D341Med (cell line): ENCODE results near the gene AMELX.

Experiments used
- DNase-seq: peaks from one replicate; pipeline ENCODE4 v3.0.0; 2012; ENCODE audit warnings: low spot score

The AMELX gene

DNA sequence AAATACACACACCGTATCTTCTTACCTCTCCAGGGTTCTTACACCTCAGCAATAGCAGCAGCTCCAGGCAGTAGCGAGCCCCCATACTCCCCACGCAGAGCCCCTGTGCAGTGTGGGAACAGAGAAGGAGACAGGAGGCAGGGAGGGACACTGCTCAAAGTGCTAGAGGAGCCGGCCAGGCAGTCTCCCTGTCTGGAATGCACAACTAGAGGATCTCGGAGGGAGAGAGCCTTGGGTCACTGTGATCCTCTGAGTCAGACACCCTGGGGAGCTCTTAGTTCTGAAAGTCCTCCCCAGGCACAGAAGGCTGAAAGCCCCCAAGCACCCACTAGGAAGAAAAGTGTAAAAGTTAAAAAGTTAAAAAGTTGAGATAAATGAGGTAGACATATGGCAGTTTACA lies 16.0 kb downstream of the AMELX start:
- DNase-seq, result no peak

DNA sequence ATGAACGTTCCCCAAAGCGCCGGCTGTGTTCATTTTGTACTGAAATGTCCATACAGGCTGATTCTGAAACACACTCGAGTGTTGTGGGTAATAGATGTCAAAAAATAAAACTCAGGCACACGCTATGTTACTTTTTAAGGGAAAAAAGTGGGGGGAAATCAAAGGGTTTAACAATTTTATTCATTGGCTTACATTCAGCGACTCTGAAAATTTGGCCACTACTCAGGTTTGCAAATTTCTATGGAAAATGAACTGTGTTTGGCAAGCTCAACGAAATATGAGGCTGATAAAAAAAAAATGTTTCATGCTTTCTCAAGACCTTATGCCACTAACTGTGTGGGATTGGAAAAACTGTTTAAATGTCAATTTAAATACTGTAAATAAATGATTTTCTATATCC lies 18.5 kb downstream of the AMELX start:
- DNase-seq, result no peak

DNA sequence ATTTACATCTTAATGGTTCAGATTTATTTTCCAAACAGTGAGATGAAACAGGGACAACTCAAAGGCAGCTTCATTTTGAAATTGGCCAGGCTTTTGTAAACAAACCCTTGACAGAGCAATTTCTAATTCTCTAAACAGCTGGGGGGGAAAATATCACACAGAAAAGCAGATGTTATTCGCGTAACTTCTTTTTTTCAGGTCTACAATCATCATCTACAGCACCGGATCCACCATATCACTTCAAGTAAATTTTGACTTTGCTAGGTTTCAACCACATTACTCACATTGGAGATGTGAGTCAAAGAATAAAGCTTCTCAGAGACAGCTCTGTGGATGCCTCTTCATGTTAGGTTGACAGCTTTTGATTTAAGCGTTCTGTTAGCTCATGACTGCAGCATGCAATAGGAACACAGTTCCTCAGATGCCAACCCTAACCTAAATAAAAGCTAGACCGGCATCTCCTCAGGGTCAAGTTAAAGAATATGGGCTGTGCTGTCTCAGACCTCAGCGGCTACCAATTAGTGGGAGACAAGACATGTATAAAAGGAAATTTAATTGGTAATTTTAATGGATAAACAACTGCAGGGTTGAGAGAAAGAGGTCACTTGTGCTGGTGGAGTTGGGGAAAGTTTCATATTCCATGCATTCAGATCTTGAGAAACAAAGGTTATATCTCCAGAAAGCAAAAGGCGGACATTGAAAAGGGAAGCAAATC lies 26.8 kb downstream of the AMELX start:
- DNase-seq, result no peak

DNA sequence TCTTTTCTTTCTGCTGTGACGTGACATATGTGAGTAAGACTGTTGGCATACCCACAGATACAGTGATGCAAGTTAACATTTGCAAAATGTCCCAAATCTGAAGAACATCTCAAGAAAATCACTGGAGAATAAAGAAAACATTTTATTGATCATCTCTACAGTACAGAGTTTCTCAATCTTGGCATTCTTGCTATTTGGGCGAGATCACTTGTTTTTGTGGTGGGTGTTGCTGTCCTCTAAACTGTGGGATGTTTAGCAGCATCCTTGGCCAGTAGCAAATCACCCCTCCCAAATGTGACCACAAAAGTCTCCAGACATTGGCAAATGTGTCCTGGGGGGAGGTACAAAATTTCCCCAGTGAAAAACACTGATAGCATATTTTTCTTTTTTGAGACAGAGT lies 28.8 kb downstream of the AMELX start:
- DNase-seq, result no peak

DNA sequence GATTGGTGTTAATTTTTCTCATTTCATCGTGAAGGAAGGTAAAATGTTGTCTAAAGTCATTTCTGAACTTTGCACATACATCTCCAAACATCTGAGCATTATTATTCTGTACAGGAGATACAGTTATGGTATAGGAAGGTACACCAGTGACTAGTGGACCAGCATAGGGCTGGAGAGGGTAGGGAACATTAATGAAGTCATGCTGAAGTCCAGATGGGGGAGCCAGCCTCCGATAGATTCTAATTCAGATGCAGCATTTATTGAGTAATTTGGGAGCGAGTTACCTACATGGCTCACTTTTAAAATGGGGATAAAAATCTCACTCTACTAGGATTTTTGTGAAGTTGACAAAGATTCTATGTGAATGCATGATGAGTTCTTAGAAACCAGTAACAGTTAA lies 34.9 kb downstream of the AMELX start:
- DNase-seq, result no peak

DNA sequence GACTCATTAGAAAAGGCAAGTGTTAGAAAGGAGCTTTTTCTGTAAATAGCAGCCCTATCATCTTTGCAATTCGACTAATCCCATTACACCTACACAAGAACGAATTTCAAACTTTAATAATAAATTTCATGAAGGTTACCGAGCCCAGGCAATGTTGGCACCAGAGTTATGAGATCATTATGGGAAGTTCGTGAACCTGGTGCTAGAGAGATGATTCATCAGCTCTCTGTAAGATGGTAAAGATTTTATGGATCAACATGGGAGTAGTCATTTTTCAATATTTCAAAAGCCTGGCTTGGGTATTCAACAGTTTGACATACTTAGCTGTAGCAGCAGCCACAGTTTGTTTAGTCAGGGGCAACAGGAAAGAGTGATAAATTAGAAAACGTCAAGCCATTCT lies 35.8 kb downstream of the AMELX start:
- no peak for DNase-seq

DNA sequence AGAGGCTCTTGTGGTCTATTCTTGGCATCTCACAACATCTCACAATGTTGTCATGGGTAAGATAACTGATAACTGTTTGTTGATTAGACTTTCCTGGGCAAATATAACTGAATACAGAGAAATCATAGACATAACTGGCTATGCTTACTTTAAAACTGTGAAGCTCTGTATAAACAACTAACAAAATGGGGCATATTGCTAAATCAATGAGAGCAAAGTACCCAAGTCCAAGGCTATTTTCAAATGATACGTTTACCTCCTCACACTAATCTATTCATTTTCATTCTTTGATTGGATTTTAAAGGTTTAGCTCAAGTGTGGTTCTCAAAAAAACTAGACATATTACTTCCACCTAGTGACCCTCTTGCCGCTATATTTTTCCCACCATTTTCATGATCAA lies 38.6 kb downstream of the AMELX start:
- no peak for DNase-seq

DNA sequence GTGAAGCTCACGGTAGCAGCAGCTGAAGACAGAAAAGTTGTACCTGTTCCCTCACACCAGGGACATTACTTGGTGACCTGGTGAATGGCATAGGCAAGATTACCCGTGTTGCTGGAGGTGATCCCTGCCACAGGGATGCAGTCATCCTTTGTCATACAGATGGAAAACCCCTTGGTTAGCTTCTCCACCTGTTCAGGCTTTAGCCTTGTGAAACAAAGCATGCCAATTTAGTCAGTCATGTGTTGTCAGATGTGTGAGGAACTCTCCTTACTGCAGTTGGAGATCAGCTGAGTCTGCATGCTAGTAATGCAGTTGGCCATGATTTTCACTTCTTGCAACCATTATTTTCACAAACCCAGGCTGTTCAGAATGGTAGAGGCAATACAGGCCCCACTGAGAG lies 41.0 kb downstream of the AMELX start:
- no peak for DNase-seq

DNA sequence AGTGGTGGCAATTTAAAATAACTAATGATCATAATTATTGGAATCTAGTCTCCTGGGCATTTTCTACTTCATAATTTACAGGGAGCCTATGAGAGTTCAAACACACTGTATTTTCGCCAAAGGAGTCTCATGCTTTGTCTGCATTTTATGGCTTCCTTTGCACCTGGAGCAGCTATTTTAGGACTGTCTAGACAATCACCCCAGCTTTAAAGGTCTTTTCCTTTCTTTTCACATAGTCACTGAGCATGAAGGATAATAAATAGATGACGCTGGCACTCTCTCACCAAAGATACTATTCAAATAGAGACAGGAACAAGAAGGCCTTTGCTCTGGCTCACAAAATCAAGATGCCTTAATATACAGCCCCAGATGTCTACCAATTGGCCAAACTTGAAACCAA lies 43.0 kb downstream of the AMELX start:
- no peak for DNase-seq

DNA sequence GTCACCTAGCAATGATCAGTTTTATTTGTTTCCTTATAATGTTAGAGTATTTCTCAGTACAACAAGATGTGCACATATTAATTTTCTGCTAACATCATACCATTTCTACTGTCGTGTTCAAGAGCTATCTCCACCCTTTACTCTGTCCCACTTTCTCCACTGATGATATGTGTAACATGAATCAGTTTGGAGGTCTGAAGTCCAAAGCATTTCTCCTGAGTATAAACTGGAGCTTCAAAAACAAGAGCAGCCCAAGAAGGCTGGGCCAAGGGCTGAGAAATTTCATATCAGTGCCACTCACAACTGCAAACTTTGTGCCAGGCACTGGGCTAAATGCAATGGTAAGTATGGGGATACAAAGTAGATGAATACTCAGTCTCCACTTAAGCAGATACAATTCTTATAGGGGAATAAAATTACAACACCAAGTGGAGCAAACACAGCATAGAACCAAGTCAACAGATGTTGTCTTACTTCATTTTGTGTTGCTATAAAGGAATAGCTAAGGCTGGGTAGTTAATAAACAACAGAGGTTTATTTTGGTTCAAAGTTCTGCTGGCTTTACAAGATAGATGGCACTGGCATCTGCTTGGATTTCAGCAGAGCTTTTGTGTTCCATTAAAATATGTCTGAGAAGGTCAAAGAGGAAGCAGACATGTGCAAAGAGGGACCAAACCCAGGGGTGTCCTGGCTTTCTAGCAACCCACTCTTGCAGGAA lies 44.2 kb downstream of the AMELX start:
- no peak for DNase-seq

DNA sequence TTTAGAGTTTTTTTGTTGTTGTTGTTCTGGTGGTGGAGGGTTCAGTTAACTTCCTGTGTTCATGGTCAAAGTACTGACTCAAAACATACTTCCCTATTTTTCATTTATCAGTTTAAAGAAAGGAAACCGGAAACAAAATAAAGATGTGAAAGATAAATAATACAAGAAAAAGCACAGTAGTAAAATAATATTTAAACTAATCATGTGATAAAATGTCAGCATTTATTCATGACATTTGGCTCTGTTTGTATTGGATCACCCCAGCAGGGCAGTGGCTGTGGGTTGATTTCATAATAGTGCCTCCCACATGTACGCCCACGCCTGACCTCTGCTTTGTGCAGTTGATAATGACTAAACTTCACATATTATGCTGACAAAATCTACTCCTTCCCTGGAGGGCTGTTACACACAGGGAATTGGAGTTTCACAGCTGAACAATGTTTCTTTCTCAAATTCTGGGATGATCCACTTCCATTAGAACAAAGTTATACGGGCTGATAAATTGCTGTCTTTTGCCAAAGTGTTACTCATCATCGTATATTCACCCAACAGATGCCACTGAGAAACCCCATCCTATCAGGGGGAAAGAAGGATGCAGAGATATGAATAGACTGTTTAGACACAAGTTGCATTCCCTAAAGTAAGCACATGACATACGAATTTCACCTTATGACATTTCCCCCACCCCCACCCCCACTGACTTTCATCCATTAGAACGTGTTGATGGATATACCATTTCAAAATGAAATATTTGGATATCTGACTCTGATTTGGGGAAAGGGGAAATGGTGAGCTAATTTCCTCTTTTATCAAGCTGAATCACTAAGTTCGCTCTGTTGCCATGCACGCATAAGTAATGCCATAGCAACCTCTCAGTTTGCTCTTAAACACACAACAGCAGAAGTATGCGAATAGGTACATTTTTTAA lies 48.3 kb downstream of the AMELX start:
- DNase-seq, result no peak

DNA sequence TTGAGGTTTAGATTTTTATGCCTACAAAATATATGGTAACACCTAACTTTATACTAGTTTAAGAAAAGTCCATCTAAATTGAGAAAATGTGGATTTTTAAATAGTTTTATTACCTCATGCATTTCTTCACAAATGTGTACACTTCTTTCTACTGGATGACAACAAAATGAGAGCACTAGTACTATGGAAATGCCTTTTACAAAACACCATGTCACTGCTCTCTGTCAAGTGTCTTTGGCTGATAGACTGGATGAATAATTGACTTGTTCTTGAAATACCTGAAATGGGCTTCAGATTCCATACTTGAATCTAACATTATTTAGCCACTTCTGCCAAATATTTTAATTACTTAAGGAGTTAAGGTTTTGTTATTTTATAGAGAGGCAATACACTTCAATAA lies 49.5 kb downstream of the AMELX start:
- DNase-seq, result no peak

DNA sequence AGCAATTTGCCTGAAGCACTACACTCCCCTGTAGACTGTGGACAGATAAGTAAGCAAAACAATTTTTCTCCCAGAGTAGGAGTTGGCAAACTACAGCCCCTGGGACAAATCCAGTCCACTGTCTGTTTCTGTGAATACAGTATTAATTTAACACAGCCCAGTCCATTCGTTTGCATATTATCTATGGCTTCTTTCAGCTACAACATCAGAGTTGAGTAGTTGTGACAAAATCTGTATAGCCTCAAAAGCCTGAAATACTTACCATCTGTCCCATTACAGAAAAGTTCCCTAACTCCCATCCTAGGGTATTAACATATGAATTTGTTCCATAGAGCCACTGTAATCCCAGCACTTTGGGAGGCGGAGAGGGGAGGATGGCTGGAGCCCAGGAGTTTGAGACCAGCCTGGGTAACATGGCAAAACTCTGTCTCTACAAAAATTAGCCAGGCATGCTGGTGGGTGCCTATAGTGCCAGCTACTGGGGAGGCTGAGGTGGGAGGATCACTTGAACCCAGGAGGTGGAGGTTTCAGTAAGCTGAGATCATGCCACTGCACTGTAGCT lies 53.0 kb downstream of the AMELX start:
- no peak for DNase-seq

DNA sequence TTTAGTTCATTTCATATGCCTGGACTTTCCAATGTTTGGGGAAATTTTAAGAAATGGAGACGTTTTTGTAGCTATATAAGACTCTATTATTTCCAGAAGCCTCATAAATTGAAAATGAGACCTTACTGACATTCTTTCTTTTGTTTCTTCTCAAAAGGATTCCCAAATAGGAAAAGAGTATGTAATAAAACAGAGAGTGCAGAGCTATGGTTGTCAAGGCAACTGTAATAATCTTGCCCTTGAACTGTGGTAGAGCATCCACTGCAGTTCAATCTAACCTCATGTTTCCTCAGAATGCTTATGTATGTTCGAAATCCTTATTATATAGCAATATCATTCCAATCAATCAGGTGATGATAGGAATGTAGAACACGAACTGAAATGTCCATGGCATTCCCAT lies 54.1 kb downstream of the AMELX start:
- DNase-seq, result no peak

DNA sequence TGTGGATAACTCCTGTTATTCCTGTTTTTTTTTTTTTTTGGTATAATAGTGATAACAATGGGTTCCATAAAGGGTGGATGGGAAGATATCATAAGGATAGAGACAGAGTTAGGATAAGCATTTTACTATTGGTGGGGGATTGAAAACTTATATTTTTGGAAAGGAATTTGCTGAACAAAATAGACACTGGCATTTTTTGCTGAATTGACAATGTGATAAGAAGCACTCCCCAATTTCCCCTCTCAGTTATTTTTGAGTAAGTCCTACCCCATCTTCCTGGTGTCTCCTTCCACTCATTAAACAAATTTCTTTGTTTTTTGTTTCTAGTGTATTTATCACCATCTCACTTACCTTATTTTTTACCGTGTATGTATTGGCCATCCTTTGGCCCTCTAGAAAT lies 55.8 kb downstream of the AMELX start:
- DNase-seq, result no peak

DNA sequence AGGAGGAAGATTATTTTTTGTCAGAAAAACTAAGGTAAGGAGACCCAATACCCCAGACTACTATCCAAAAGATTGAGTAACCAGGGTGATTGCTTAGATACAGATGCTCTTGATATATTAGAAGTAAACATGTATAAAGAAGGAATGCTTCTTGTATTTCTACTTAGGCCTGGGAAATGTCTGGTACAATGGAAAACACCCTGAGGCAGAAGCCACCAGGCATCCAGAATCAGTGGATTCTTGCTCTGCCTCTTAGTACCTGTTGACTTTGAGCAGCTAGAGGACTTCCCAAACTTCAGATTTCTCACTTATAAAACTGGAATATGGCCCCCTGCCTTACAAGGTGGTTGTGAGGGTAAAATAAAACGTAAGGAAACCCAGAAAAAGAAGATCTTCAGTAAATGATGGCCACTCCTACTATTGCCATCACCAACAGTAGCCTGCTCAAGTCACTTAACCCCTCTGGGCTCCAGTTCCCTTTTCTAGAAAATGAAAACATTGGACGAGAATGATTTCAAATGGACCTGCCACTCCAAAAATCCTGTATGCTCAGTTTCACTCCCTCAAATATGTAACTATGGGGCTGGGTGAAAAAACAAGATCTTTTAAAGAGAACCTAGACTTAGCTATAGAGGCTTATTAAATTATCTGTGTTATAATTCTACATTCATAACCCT lies 56.6 kb downstream of the AMELX start:
- DNase-seq, result no peak
